NCI-H2107 (cell line): ENCODE data around the gene TWIST2.

ENCODE experiments used
- DNase-seq: peaks from one replicate; lab custom pipeline; 2025; lab: John Stamatoyannopoulos, UW

TWIST2 gene

GRCh38 chr2:238920053-238920452 lies 72.2 kb downstream of the TWIST2 start:
- DNase-seq: no peak

DNA sequence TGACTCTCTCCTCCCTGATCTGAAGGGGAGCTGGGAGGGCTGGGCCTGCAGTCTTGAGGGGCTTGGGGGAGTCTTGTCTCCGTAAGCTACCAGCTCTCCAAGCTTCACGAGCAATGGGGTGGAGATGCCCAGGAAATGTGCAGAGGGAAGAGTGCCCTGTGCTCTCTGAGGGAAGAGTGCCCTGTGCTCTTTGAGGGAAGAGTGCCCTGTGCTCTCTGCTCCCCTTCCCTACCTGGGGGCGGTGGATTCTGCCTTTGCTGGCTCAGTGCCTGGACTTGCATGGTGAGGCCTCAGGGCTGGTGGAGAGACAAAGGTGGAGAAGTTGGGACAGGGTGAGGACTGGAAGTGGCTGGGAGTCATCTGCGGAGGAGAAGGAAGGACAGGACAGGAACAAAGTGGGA lies 72.7 kb downstream of the TWIST2 start:
- no peak for DNase-seq

DNA sequence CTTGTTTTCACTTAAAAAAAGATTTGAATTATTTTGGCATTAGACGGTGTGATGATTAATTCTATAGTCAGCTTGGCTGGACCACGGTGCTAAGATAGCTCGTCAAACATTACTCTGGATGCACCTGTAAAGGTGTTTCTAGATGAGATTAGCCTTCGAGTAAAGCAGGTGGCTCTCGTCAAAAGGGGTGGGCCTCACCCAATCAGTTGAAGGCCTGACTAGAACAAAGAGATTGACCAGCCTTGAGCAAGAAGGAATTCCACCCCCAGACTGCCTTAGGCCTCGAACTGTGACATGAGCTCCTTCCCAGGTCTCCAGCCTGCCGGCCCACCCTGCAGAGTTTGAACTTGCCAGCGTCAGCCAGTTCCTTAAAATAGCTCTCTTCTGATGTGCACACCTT lies 73.4 kb downstream of the TWIST2 start:
- no peak for DNase-seq

GRCh38 chr2:238921681-238922319 lies 73.9 kb downstream of the TWIST2 start:
- DNase-seq: no peak

DNA sequence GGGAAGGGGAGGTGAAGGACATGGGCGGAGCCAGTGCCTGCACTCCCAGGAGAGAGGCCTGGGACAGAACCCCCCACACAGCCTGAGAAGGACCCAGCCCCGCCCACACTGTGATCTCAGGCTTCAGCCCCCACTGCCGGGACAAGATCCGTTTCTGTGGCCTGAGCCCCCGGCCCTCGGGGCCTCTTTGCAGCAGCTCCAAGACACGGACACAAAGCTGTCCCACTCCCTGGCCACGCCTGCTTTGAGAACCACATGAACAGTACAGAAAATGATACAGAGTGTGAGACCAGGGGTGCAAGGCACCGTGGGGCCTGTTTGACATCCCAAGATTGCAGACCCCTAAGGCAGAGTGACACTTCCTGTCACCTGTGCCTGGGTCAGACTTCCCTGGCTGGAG lies 74.5 kb downstream of the TWIST2 start:
- no peak for DNase-seq

GRCh38 chr2:238924032-238924431 lies 76.1 kb downstream of the TWIST2 start:
- DNase-seq: no peak

DNA sequence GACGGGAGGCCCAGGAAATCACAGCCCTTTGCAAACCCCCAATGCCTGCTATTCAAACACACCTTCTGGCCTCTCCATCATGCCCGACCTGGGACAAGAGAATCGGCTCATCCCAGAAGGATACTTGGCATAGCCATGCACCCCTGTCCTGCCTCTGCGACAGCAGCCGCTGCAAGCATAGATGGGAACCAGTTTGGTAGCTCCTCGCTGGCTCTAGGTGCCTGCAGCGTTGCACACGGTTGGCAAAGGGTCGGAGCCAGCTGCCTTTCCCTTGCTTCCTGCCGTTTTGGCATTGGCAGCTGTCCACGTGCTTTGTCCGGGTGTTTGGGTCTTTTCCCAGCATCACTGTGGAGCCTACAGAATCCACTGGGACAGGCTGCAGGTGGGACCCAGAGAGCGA lies 76.9 kb downstream of the TWIST2 start:
- DNase-seq: no peak

- DNase-seq: no peak
Observed at GRCh38 chr2:238925281-238925680, 77.4 kb downstream of the TWIST2 start.

GRCh38 chr2:238925816-238926521 lies 78.1 kb downstream of the TWIST2 start:
- DNase-seq: no peak

DNA sequence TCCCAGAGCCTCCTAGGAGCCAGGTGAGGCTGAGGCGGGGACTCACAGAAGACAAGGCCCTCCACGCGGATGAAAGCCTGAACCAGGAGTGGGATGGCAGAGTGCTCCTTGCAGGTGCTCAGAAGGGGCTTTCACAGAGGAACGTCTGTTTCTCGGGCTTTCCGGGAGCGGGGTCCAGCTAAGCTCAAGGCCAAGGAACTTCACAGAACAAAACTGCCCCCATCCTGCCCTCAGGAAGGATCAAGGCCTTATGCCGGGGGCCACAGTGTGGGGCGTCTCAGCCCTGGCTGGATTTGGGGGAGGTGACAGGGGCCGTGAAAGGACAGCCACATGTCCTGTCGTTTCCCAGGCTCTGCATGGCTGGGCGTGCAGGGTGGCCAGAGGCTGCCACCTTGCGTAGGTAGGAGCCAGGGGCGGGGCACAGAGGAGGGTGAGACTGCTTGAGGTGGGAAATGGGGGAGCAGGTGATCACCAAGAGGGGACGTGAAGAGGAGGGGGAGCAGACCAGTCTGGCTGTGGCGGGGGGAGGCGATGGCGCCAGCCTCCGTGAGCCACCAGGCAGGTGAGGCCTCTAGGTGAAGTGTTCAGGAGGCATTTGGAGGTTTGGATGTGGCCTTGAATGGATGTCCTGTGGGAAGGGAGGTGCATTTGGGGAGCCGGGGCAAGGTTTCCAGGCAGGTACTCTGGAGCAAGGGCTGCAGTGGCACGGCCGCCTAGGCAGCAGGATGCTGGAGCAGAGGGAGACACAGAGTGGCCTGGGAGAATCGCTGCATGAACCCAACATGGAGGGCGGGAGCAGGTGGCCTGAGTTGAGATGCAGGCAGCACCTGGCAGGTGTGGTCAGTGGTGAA lies 79.1 kb downstream of the TWIST2 start:
- no peak for DNase-seq

DNA sequence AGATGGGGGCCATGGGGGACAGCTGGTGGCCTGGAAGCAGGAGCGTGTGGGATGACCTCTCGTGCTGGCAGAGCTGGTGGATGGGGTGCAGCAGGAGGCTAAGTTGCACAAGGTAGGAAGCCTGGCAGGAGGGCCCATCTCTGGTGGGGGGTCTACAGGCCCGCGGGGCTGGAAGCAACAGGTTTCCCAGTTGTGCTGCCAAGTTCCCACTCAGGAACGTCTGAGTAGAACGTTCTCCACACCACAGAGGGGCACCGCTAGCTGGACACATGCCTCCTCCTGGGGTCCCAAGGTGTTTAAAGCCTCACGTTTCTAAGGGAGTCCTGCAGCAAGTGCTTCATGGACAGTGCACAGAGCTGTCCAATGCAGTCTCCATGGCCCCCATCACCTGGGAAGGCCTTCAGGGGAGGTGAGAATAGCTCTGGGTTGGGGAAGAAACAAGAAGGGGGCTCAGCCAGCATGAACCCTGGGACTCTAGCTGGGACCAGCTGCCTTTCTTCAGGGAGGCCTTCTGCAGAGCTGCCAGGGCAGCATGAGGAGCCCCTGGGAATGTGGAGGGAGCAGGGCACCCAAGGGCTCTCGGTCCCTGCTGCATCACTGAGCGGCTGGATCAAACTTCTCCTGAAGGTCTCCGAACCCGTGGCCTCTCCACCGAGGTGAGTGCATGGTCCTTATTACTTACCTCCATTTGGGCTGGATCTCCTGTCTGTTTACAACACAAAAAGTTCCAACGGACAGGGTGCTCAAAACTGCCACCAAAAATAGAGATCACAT lies 80.0 kb downstream of the TWIST2 start:
- no peak for DNase-seq

DNA sequence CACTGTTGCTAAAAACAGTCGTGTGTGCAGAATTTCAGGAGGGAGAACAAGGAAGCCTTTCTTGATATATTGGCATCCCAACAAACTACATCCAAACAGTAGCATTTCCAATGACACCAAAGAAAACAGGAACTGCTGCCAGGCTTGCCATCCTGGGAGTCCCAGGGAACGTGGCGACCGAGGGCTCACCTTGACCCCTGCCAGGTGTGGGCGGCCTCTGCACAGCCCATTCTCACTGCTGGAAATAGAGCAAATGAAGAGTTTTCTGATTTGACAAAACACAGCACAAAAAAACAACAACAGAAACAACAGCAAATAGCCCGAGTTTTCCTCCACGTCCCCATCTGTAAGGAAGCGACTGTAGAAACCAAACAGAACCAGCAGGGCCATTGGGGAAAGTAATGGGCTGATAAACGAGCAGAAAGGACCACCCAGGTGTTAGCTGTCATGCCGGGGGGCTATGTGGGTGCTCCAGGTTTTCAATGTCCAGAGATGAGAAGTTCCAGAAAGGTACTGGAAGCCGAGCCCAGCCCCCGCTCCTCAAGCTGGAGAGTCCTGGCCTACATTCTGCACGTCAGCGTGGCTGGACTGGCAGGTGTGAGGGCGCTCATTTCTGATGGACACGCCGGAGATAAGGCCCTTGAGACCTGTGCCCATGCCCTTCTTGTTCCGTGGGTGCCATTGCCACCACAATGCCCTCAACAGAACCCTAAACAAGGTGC lies 80.8 kb downstream of the TWIST2 start:
- DNase-seq: no peak

- no peak for DNase-seq
Observed at GRCh38 chr2:238929242-238930081, 81.6 kb downstream of the TWIST2 start.

- no peak for DNase-seq
Observed at GRCh38 chr2:238930216-238930615, 82.3 kb downstream of the TWIST2 start.

GRCh38 chr2:238936162-238937052 lies 88.5 kb downstream of the TWIST2 start:
- no peak for DNase-seq

DNA sequence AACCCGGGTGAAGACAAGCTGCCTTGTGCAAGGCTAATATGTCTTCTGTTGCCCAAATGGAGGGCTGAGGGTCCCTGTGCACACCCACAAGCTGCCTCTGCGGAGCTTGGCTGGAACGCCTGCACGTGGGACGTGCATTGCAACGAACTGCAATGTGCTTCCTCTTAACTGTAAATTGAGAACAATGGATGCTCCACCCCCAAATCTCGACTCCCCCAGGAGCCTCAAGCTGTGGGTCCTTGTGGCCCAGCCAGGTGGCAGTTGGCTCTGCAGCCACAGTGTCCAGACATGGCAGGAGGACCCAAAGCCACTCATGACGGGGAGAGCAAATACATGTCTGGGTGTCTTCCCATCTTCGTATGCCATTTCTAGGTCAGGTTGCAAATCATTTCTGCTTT lies 90.1 kb downstream of the TWIST2 start:
- no peak for DNase-seq

GRCh38 chr2:238938401-238939055 lies 90.6 kb downstream of the TWIST2 start:
- no peak for DNase-seq

DNA sequence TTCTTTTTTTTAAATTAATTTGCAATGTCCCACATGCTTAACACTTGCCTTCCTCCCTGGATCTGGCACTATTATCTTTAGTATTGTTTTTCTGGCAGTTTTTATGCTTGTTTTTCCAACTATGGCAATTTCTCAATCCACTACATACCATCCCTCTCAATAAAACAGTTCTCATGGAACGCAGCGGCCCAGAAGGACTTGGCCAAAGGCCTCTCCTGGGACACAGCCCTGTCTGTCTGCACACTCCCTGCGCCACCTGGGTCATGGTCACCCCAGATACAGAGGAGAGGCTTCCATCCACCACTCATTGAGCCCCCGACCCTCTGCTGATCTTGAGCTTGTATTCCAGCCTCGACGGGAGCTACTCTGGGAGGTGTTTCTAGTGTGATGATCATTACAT lies 91.2 kb downstream of the TWIST2 start:
- no peak for DNase-seq
